SKM-1 treated with dmso at 0.1 percent for 144 hours (cell line): ENCODE measurements around the gene SPHK1.
A peak's percentile ranks its signal among the peaks of the same experiment; 100 is the strongest.
"Not testable (repeated sequence)": the region's sequence is repeated elsewhere in the genome, so short reads cannot be mapped to it uniquely, and the experiment has no call there.

Experiments
- DNase-seq: peaks from one replicate; lab custom pipeline; 2025; ENCODE audit not compliant: unreplicated experiment; lab: John Stamatoyannopoulos, UW

The SPHK1 gene, protein sequence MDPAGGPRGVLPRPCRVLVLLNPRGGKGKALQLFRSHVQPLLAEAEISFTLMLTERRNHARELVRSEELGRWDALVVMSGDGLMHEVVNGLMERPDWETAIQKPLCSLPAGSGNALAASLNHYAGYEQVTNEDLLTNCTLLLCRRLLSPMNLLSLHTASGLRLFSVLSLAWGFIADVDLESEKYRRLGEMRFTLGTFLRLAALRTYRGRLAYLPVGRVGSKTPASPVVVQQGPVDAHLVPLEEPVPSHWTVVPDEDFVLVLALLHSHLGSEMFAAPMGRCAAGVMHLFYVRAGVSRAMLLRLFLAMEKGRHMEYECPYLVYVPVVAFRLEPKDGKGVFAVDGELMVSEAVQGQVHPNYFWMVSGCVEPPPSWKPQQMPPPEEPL

DNA sequence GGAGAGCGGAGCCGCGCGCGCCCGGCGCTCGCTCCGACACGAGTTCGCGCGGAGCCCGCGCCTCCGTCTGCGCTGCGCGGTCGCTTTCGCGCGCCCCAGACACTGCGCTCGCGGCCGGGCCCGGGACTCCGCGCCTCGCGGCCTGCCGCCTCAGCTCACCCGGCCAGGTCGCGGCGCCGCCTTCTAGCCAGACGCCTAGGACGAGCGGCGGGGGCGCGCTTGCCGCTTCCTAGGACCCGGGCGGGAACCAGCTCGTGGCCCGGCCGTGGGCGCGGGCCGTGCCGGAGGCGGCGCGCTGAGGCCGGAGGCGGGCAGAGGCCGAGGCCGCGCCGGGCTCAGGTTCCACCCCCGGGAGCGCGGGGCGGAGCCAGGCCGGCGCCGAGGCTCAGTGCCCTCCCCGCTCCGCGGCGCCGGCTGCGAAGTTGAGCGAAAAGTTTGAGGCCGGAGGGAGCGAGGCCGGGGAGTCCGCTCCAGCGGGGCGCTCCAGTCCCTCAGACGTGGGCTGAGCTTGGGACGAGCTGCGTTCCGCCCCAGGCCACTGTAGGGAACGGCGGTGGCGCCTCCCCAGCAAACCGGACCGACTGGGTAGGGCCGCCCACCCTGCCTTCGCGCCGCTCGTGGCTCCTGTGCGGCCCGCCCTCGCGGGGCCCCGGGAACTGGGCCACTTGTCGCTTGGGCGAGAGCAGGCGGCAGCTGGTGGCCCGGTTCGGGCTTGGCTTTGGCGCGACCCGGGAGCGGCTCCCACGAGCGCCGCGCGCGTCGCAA lies at the start of gene SPHK1:
SPHK1 (plus strand) TSS at position 388 of the 765 bp plus-strand sequence. CDS start 1,036 bp downstream, outside the sequence.
- peak; percentile 53 for DNase-seq

DNA sequence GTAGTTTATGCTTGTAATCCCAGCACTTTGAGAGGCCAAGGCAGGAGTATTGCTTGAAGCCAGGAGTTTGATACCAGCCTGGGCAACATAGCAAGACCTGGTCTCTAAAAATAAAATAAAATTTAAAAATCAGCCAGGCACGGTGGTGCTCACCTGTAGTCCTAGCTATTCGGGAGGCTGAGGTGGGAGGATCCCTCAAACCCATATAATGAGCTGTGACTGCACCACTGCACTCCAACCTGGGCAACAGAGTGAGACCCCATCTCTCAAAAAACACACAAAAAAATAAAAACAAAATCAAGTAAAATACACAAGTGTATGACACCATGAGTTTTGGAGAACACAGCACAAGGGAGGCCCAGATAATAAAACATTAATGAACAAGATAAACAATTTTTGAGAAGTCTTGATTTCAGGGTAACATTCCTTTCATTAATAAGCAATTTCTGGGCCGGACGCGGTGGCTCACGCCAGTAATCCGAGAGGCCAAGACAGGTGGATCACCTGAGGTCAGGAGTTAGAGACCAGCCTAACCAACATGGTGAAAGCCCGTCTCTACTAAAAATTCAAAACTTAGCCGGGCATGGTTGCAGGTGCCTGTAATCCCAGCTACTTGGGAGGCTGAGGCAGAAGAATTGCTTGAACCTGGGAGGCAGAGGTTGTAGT lies 48.6 kb upstream of the SPHK1 start:
- no peak for DNase-seq

DNA sequence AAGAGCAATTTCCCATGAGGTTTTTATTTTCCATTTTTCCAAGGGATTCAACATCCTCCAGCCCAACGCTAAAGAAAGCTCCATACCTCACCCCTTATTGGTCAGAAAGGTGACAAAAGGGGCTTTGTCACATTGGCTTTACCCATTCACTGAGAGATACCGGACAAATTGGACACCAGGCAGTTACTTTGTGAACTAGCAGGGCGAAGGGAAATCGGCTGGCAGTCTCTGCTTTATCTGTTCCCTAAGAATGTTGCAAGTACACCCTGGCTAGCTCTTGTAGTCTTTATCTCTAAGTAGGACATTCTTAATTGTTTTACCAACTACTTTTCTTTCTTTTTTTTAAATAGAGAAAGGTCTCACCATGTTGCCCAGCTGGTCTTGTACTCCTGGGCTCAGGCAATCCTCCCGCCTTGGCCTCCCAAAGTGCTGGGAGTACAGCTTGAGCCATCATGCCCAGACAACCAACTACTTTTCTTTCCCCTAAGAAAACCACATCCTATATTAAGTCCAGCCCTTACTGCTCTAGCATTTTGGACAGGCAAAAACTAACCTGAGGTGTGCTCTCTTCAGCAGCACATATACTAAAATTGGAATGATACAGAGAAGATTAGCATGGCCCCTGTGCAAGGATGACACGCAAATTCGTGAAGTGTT lies 47.5 kb upstream of the SPHK1 start:
- no peak for DNase-seq

DNA sequence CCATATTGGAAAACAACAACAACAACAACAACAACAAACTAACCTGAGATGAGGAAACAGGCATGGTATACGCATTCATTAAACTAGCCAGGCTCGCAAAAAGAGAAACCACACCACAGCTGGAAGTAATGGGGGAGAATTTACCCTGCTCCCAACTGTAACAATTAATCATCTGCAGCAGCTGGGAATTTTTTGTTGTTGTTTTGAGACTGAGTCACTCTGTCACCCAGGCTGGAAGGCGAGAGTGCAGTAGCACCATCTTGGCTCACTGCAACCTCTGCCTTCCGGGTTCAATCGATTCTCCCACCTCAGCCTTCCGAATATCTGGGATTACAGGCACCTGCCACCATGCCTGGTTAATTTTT lies 47.0 kb upstream of the SPHK1 start:
- no peak for DNase-seq

DNA sequence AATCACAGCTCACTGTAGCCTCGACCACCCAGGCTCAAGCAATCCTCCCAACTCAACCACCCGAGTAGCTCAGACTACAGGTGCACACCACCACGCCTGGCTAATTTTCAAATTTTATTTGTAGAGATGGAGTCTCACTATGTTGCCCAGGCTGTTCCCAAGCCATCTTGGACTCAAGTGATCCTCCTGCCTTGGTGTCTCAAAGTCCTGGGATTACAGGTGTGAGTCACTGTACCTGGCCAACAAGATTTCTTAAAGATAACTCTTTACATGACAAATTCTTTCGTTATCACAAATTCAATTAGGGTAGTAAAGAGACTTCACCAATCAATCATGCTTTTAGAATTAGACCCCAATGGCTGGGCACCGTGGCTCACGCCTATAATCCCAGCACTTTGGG lies 43.1 kb upstream of the SPHK1 start:
- DNase-seq: no peak

DNA sequence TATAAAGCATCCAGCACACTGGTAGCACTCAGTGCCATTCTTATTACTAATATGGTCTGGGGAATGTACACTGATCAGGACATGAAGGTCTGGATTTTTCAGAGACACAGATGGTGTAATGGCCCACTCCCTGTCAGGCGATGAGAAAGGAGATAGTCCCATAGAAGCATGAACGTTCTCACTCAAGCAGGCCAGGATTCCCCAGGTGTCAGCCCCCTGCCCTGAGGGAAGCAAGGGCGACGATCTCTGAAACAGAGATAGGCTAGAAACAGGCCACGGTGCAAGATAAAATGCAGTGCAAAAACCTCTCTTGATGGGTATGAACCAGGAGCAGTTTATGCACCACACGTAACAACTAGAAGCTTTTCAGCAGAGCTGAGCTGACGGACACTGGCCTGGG lies 41.3 kb upstream of the SPHK1 start:
- DNase-seq: no peak

DNA sequence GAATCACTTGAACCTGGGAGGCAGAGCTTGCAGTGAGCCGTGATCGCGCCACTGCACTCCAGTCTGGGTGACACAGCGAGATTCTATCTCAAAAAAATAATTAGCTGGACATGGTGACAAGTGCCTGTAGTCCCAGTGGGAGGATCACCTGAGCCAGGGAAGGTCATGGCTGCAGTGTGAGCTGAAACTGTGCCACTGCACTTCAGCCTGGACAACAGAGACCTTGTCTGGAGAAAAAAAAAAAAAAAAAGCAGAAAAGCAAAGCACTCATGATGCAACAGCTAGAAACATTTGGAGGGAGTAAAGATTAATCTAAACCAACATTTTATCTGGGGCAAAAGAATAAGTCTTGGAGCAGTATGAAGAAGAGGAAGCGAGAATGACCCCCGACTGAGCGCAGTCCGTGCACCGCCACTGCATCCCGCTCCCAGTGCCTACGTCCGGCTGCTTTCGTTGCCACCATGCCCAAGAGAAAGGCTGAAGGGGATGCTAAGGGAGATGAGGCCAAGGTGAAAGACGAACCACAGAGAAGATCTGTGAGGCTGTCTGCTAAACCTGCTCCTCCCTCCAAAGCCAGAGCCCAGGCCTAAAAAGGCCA lies 38.9 kb upstream of the SPHK1 start:
- DNase-seq: no peak

DNA sequence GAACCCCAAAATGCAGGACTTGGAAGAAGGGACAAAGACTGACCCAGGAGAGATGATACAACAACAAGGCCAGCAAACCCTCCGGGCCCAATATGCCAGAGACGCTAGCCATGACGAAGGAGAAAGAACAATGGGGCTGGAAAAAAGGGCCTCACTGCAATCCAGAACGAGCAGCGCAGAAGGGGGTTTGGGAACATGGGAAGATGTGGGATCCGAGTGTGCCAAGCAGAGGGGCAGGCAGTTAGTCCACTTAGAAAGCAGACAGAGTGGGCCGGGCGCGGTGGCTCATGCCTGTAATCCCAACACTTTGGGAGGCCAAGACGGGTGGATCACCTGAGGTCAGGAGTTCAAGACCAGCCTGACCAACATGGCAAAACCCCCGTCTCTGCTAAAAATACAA lies 37.5 kb upstream of the SPHK1 start:
- DNase-seq: not testable (repeated sequence)

DNA sequence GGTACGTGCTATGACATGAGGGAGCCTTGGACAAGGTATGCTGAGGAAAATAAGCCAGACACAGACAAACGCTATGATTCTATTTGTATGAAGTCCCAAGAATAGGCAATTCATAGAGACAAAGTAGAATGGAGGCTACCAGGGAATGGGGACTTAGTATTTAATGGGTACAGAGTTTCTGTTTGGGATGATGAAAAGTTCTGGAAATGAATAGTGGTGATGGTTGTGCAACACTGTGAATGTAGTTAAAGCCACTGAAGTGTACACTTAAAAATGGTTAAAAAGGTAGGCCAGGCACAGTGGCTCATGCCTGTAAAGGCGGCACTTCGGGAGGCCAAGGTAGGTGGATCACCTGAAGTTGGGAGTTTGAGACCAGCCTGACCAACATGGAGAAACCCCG lies 33.9 kb upstream of the SPHK1 start:
- no peak for DNase-seq

DNA sequence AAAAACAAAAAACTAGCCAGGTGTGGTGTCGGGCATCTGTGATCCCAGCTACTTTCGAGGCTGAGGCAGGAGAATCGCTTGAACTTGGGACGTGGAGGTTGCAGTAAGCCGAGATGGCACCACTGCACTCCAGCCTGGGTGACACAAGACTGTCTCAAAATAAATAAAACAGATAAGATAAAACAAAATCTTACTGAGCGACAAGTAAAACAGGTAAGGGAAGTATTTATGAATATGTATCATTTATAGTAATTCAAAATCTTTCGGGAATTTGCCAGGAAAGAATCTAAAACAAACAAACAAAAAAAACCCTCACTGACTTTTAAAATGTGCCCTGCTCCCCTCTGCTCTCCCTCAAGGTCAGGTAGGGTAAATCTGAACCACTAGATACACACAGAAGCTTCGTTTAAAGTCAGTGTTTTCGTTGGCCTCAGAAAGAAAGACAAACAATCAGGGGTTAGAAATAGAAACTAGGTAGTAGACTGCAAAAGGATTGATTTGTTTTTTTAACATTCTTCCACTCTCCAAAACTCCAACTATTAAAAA lies 32.8 kb upstream of the SPHK1 start:
- DNase-seq: no peak

DNA sequence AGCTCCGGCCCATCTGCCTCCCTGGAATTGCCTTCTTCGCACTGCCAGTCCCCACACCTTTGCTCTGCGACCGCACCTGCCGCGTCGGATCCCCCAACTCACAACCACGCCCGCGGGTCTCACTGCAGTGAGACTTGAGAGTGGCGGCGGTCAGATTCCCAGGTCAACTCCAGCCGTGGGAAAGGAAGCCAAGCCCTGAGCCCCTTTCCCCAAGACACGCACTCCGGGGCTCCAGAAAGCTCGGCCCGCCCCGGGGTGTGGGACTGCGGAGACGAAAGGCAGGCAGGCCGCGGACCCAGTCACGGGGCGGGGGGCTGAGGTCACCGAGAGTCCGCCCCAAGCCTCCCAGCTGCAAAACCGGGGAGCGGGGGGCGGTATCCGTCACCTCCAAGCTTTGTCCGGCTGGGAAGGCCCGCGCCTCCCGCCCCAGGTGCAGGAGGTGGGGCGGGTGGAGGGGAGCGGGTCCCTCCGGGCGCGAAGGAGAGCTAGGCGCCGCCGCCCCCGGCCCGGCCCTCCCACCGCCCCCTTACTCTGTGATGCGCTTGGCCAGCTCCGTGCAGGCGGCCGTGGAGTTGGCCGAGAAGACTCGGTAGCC lies 31.3 kb upstream of the SPHK1 start:
- no peak for DNase-seq

DNA sequence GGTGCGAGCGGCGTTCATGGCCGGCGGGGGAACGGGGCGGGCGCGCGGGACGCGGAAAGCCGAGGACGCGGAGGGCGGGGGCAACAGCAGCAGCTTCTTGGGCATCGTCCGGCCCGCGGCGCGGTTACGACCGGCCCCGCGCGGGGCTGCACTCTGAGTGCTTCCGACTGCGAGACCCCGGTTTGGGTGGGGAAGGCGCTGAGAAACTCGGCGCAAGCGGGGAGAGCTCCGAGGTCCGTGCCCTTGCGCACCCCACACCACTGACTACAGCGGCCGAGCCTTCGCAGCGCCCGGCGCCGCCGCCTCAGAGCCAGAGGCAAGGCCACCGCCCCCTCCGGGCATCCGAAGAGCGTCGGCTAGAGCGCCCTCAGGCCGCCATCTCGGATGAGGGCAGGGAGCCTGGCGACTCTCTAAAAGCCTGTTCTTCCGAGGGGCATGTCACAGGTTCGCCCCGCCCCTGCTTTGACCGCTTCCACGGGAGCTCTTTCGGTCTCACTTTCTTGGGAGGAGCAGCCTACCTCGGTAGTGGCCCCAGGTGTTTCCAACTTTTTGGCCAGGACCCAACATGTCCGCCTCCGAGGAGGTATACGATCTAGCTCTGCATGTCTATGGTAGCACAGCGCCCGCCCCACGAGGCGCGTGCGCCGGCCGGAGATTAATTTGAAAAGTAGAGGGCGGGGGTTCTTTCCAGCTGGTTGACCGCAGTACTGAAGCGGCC lies 30.7 kb upstream of the SPHK1 start, which contains the start of gene PRPSAP1:
PRPSAP1 (minus strand) TSS at position 318 of the 718 bp plus-strand sequence; CDS start at position 105, 213 bp downstream.
- DNase-seq: peak; percentile 76

DNA sequence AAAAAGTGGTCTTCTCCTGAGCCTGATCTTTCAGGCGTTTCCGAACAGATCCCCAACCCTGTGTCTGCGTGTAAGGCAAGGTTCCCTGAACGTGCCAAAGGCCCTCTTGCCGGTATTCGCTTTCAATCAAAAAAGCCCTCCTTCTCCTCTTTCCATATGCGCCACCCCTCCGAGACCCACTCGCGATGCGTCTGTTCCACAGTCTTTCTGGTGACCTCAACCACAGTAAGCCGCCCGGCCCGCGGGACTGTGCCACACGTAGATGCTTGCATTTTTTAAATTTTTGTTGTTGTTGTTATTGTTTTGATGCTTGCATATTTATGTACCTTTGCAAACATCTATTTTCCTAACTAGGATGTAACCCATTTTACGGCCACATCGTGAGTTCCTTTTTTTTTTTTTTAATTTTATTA lies 30.1 kb upstream of the SPHK1 start:
- no peak for DNase-seq

DNA sequence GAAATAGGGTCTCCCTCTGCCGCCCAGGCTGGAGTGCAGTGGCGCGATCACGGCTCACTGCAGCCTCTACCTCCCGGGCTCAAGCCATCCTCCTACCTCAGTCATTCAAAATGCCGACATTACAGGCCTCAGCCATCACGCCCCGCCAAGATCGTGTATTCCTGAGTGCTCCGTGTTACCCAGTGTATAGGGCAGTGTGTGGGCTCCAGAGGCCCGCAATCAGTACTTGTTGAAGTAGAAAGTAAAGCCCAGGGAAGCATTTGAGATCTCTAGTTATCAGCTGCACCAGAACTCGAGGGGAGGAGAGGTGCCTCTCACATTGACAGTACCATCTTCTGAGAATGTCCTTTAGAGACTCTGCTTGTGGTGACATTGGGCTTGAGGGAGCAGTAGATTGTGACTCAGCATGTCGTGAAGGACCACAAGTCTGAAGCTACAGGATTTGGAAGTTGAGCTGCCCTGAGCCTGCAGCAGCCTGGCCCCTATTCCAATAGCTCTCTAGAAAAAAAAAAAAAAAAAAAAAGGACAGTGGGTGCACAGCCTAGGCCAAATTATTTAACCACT lies 29.6 kb upstream of the SPHK1 start:
- no peak for DNase-seq

DNA sequence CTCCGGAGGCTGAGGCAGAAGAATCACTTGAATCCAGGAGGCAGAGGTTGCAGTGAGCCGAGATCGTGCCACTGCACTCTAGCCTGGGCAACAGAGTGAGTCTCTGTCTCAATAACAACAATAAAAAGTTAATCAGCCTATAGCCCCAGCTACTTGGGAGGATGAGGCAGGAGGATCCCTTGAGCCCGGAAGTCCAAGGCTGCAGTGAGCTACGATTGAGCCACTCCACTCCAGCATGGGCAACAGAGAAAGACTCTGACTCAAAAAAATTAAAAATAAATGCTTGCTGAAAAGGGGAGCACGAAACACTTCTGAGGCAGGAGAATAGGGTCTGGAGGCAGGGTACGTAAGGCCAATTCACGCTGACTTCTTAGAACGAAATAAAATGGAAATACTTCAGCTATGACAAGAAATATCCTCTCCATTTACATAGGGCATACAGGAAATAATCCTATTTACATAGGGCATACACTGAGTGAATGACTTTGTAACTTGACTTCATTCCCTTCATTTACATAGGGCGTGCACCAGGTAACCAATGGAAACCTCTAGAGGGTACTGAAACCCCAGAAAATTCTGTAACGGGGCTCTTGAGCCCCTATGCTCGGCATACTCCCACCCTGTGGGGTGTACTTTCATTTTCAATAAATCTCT lies 27.5 kb upstream of the SPHK1 start:
- DNase-seq: no peak

DNA sequence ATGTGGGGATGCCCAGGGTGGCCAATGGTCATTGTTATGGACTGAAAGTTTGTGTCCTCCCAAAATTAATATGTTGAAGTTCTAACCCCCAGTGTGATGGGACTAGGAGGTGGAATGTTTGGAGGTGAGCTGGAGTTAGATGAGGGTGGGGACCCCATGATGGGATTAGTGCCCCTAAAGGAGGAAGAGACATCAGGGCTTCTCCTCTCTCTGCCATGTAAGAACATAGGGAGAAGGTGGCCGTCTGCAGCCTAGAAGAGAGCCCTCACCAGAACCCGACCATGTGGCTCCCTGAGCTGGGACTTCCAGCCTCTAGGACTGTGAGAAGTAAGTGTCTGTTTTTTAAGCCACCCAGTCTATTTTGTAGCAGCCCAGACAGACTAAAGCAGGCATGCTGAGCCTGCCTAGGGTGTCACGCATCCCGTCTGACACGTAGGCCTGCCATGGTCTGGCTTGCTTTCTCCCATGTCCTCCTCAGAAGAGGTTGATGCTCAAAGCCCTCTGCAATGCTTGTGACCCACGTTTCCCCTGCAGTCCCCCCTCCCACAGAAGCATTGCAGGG lies 26.7 kb upstream of the SPHK1 start:
- no peak for DNase-seq

DNA sequence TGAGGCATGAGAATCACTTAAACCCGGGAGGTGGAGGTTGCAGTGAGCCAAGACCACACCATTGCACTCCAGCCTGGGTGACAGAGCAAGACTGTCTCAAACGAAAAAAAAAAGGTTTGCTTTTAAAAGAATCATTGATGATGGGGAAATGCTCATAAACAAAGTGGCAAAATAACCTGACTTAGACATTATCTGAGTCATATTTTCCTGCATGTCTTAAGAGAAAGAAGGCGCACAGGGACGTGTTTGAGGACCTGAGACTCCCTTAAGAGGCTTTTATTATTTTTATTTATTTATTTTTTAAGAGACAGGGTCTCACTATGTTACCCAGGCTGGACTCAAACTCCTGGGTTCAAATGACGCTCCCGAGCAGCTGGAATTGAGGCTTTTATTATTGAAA lies 25.0 kb upstream of the SPHK1 start:
- no peak for DNase-seq

DNA sequence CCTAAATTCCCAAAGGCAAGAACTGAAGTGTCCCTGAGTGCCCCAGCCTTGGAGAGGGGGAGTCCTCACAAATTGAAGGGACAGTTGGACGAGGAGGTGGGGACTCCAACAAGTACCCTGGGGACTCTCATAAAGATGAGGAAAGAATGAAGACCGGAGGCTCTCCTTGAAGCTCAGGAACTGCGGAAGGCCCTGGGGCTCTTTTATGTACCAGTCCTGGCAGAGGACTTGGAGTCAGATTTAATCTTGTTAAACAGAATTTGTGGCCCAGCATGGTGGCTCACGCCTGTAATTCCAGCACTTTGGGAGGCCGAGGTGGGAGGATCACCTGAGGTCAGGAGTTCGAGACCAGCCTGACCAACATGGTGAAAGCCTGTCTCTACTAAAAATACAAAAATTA lies 24.6 kb upstream of the SPHK1 start:
- DNase-seq: not testable (repeated sequence)
